K562 (cell line): ENCODE measurements around the gene LATS2. TPM values are rescaled to one million over a fixed set of nuclear protein-coding genes. Genes with fewer than 3 reads are reported as not detected.

Experiments used
- ATAC-seq: fragments of 200-7000 bp; cut with Tn5 transposase; 3 replicates; pipeline ENCODE4 v1.9.1; 2020; ENCODE audit warnings: moderate library complexity
- BruUV-seq: library from RNA; stranded (reverse); fragments of 400-500 nt; replicated peaks from 2 replicates; lab custom pipeline; 2021; lab: Mats Ljungman, UMichigan
- CTCF ChIA-PET: fragments of 300-600 bp; formaldehyde crosslinking; extraction: SDS; loops from one replicate; lab custom pipeline; 2021; ENCODE audit warnings: low intra/inter-chr PET ratio; lab: Yijun Ruan, JAX
- POLR2A ChIA-PET: fragments of 300-600, 350-650 bp; sonication (Branson Sonifier 250); formaldehyde crosslinking; extraction: SDS; loops from one replicate; lab custom pipeline; 2021; ENCODE audit warnings: antibody characterized with exemption, inconsistent platforms; lab: Yijun Ruan, JAX
- DNase-seq, 4 experiments: peaks; one replicate each; pipeline versions ENCODE4 v3.0.0 to v3.0.0-alpha.2; 2011 to 2018; ENCODE audit warnings: low spot score in 3 of 4, mixed read lengths in 3 of 4; ENCODE audit errors: extremely low read depth in 1 of 4
- FAIRE-seq: peaks from 2 replicates; lab custom pipeline; 2011; peaks lifted over from hg19 to GRCh38; lab: Jason Lieb, UNC
- H2AFZ ChIP-seq: 2 replicates; pipeline ENCODE4 v1.6.0; 2011; ENCODE audit warnings: low read depth, low read length, control low read depth, inconsistent platforms
- H3K27ac ChIP-seq: fragments of 200-600 bp; 3 replicates; pipeline ENCODE4 v1.8.0; 2011; ENCODE audit warnings: low read depth, mild to moderate bottlenecking, control low read depth, inconsistent platforms, low read length, moderate library complexity, mixed read lengths; ENCODE audit errors: extremely low read depth
- H3K27me3 ChIP-seq, 2 experiments: fragments of 300-600 bp in 1 of 2; 2 replicates in 1 of 2; 3 replicates in 1 of 2; pipeline versions ENCODE4 v1.6.0 to v1.8.0; 2011; ENCODE audit warnings: inconsistent platforms in 2 of 2, low read length in 2 of 2, mild to moderate bottlenecking in 1 of 2, mixed read lengths in 1 of 2, moderate library complexity in 1 of 2; ENCODE audit not compliant: control insufficient read depth in 2 of 2, insufficient read depth in 2 of 2
- H3K36me3 ChIP-seq: fragments of 300-600 bp; 3 replicates; pipeline ENCODE4 v1.8.0; 2011; ENCODE audit warnings: mild to moderate bottlenecking, low read length, inconsistent platforms; ENCODE audit not compliant: control insufficient read depth, insufficient read depth
- H3K4me1 ChIP-seq, 2 experiments: fragments of 200-600 bp in 1 of 2; replicated peaks in 1 of 2; 2 replicates in 1 of 2; 3 replicates in 1 of 2; pipeline versions ENCODE4 v1.5.1 to v1.8.0; 2011; ENCODE audit warnings: inconsistent platforms in 2 of 2, low read length in 2 of 2, mild to moderate bottlenecking in 1 of 2, mixed read lengths in 1 of 2, moderate library complexity in 1 of 2; ENCODE audit not compliant: control insufficient read depth in 2 of 2, insufficient read depth in 2 of 2
- H3K4me2 ChIP-seq: 2 replicates; pipeline ENCODE4 v1.6.1; 2011; ENCODE audit warnings: low read length, control low read depth, inconsistent platforms, mixed read lengths; ENCODE audit not compliant: insufficient read depth
- H3K4me3 ChIP-seq: fragments of 200-600 bp; sonication (generic), shearing (Covaris generic); 2 replicates; pipeline ENCODE4 v1.5.1; 2016; ENCODE audit warnings: control low read depth, inconsistent platforms
- H3K79me2 ChIP-seq: fragments of 200-600 bp; 3 replicates; pipeline ENCODE4 v1.8.0; 2011; ENCODE audit warnings: low read length, inconsistent platforms; ENCODE audit not compliant: control insufficient read depth, insufficient read depth
- H3K9ac ChIP-seq, 2 experiments: 2 replicates each; pipeline versions ENCODE4 v1.6.0 to v1.6.1; 2011; ENCODE audit warnings: low read depth in 2 of 2, low read length in 2 of 2, control low read depth in 1 of 2, inconsistent platforms in 1 of 2, mild to moderate bottlenecking in 1 of 2, mixed read lengths in 1 of 2; ENCODE audit not compliant: insufficient read depth in 1 of 2
- H3K9me1 ChIP-seq: one replicate; pipeline ENCODE4 v1.6.0; 2011; ENCODE audit warnings: inconsistent platforms, mild to moderate bottlenecking, low read length, moderate library complexity; ENCODE audit not compliant: control insufficient read depth, insufficient read depth
- H3K9me3 ChIP-seq: replicated peaks from 2 replicates; pipeline ENCODE4 v1.5.1; 2011; ENCODE audit warnings: low read depth, low read length, inconsistent platforms; ENCODE audit not compliant: control insufficient read depth, insufficient read depth
- H4K20me1 ChIP-seq: replicated peaks from 2 replicates; pipeline ENCODE4 v1.6.1; 2011; ENCODE audit warnings: low read length, inconsistent platforms, mixed read lengths; ENCODE audit not compliant: control insufficient read depth, insufficient read depth
- ARHGAP35 ChIP-seq: fragments of 450-650 bp; IDR thresholded peaks from 2 replicates; pipeline ENCODE4 v1.6.1; 2018; ENCODE audit not compliant: partially characterized antibody
- ARID3B ChIP-seq: fragments of 250-450 bp; sonication (Bioruptor Pico); IDR thresholded peaks from 2 replicates; pipeline ENCODE4 v1.4.0; 2020; ENCODE audit warnings: borderline replicate concordance
- CAMTA2 ChIP-seq: fragments of 250-450 bp; sonication (Bioruptor Pico); conservative IDR thresholded peaks from 2 replicates; pipeline ENCODE4 v1.5.1; 2022
- CHAMP1 ChIP-seq: fragments of 450-650 bp; IDR thresholded peaks from 2 replicates; pipeline ENCODE4 v1.6.1; 2016; ENCODE audit warnings: mild to moderate bottlenecking
- MTF1 ChIP-seq: fragments of 250-450 bp; sonication (Bioruptor Pico); IDR thresholded peaks from 2 replicates; pipeline ENCODE4 v1.9.0; 2021; ENCODE audit warnings: moderate library complexity, mild to moderate bottlenecking, inconsistent platforms, borderline replicate concordance
- NCOA6 ChIP-seq: fragments of 450-650 bp; IDR thresholded peaks from 2 replicates; pipeline ENCODE4 v1.6.1; 2017; ENCODE audit warnings: mild to moderate bottlenecking
- NFE2 ChIP-seq: IDR thresholded peaks from 2 replicates; pipeline ENCODE4 v1.6.1; 2014; ENCODE audit warnings: antibody characterized with exemption, low read depth
- PKNOX1 ChIP-seq: fragments of 450-650 bp; IDR thresholded peaks from 2 replicates; pipeline ENCODE4 v1.6.1; 2016
- POLR3A ChIP-seq: IDR thresholded peaks from 2 replicates; pipeline ENCODE4 v1.6.1; 2011; ENCODE audit warnings: borderline replicate concordance, mild to moderate bottlenecking, moderate library complexity; ENCODE audit not compliant: insufficient read length, insufficient read depth; ENCODE audit errors: extremely low read depth
- SAP30 ChIP-seq: fragments of 200-600 bp; sonication (generic); IDR thresholded peaks from 2 replicates; pipeline ENCODE4 v1.6.1; 2012; ENCODE audit warnings: borderline replicate concordance, low read depth, mild to moderate bottlenecking, moderate library complexity, low read length, control low read depth, inconsistent platforms; ENCODE audit not compliant: insufficient read depth, poor library complexity, severe bottlenecking
- TAL1 ChIP-seq: fragments of 450-650 bp; IDR thresholded peaks from 2 replicates; pipeline ENCODE4 v1.6.1; 2016; ENCODE audit warnings: mild to moderate bottlenecking
- WGBS: fragments of 100-300 bp; shearing (Covaris generic); methylation state at CpG from one replicate; pipeline ENCODE4 v1.1.6; 2016; ENCODE audit warnings: low coverage, mixed read lengths; ENCODE audit not compliant: insufficient coverage; ENCODE audit errors: missing lambda C conversion rate; 5-methylcytosine and 5-hydroxymethylcytosine counted together
- in situ Hi-C: fragments of 300-500 bp; cut with MboI; formaldehyde crosslinking; loops from 4 replicates; pipeline ENCODE4 v1.15.0; 2018; ENCODE audit warnings: inconsistent platforms, mixed read lengths
- intact Hi-C: fragments of 100-400 bp; cut with micrococcal nuclease; formaldehyde crosslinking; loops from 2 replicates; pipeline ENCODE4 v1.14.2; 2022
- polyA plus RNA-seq, 8 experiments: library from polyadenylated mRNA; depleted of rRNA in 4 of 8; stranded (reverse) in 5 of 8; unstranded in 3 of 8; fragments of >200 nt; fragmentation: Nextera tagmentation in 2 of 8; fragmentation: Illumina TruSeq in 1 of 8; extraction: Ambion mirVana in 2 of 8; extraction: Trizol in 1 of 8; gene quantifications; 2 replicates each; pipeline versions ENCODE4 v1.2.1 to v1.2.3, GENCODE V29; 2011 to 2014; ENCODE audit warnings: inconsistent platforms in 1 of 8, missing spikeins in 1 of 8
- total RNA-seq, 7 experiments: library from RNA; depleted of rRNA in 6 of 7; stranded (reverse); fragments of >200 nt in 6 of 7; fragmentation: Illumina TruSeq in 2 of 7; extraction: Trizol in 2 of 7; gene quantifications; 2 replicates each; pipeline versions ENCODE4 v1.2.1 to v1.2.3, GENCODE V29; 2011 to 2021; ENCODE audit warnings: low replicate concordance in 1 of 7

LATS2 gene
- total and polyA plus RNA-seq, 9 of the 15 experiments (the other 6 are each of a cell fraction or from before 2014, with no cell fraction given) = 0.18 to 3.7 (median 0.76) TPM

GRCh38 chr13:21013682-21014038 is 47.7 kb downstream of the LATS2 start:
- no peak overlapping the region for H3K9ac ChIP-seq
- no peak overlapping the region for H3K4me3 ChIP-seq
- FAIRE-seq = no peak
- no peaks in the 10 kb centered on the region for H3K9me3 ChIP-seq
- ChIA-PET CTCF (no interaction called here), POLR2A (no interaction called here)
- in situ Hi-C loops (no loop called here), intact Hi-C loops (no loop called here)
- TF ChIP-seq NFE2 (no peak), NCOA6 (no peak), TAL1 (no peak), CAMTA2 (CRISPR knock-in tag) (no peak), PKNOX1 (no peak), CHAMP1 (no peak), ARHGAP35 (no peak), SAP30 (no peak), MTF1 (CRISPR knock-in tag) (no peak), ARID3B (CRISPR knock-in tag) (no peak), POLR3A (no peak)
- TF ChIP-seq, all 486 proteins: peak for 0
- no TSS peak for BruUV-seq
- H3K4me1 ChIP-seq = peaks cover 0 to 6% of the 10 kb centered on the region in 2 experiments; a peak in 2 of 5 replicates
- no peak for ATAC-seq
- no peaks in the 10 kb centered on the region for H4K20me1 ChIP-seq
- H3K4me2 ChIP-seq = no peak overlapping the region
- no peak overlapping the region for H3K27ac ChIP-seq
- no peaks in the 10 kb centered on the region for H3K36me3 ChIP-seq
- no peaks in the 10 kb centered on the region for H3K79me2 ChIP-seq
- no peak overlapping the region for H2AFZ ChIP-seq
- H3K27me3 ChIP-seq = no peaks in the 10 kb centered on the region
- WGBS = 34% methylated on average over 3 of the region's 4 CpGs
- no peak for DNase-seq
- H3K9me1 ChIP-seq = no peaks in the 10 kb centered on the region
